GM23338 (cell line): Measurements from ENCODE around the gene SHISAL2A. TPM values are rescaled to one million over a fixed set of nuclear protein-coding genes. Genes with fewer than 3 reads are reported as not detected.

ENCODE experiments used
- ATAC-seq: fragments of 200-7000 bp; cut with Tn5 transposase; 3 replicates; pipeline ENCODE4 v1.9.1; 2020
- DNase-seq: peaks from one replicate; pipeline ENCODE4 v3.0.0-alpha.2; 2015; ENCODE audit warnings: low spot score
- H2AFZ ChIP-seq: fragments of 200-600 bp; sonication (generic); 2 replicates; pipeline ENCODE4 v1.8.0; 2016; ENCODE audit warnings: antibody characterized with exemption, mild to moderate bottlenecking, moderate library complexity
- H3F3A ChIP-seq: fragments of 200-600 bp; sonication (generic); replicated peaks from 2 replicates; pipeline ENCODE4 v1.8.0; 2017; ENCODE audit warnings: antibody characterized with exemption, mixed run types, low read depth
- H3K27ac ChIP-seq: fragments of 200-600 bp; sonication (generic); 2 replicates; pipeline ENCODE4 v1.6.1; 2016; ENCODE audit warnings: low read depth
- H3K27me3 ChIP-seq: fragments of 200-600 bp; sonication (generic); 2 replicates; pipeline ENCODE4 v1.8.0; 2016; ENCODE audit warnings: mild to moderate bottlenecking, mixed run types, moderate library complexity; ENCODE audit not compliant: insufficient read depth
- H3K36me3 ChIP-seq: fragments of 200-600 bp; sonication (generic); 2 replicates; pipeline ENCODE4 v1.8.0; 2016; ENCODE audit warnings: mild to moderate bottlenecking; ENCODE audit not compliant: insufficient read depth
- H3K4me1 ChIP-seq: fragments of 200-600 bp; sonication (generic); 2 replicates; pipeline ENCODE4 v1.8.0; 2016; ENCODE audit warnings: mild to moderate bottlenecking, moderate library complexity; ENCODE audit not compliant: insufficient read depth
- H3K4me2 ChIP-seq: fragments of 200-600 bp; sonication (generic); 2 replicates; pipeline ENCODE4 v1.7.1; 2017; ENCODE audit warnings: mixed run types
- H3K4me3 ChIP-seq: fragments of 200-600 bp; sonication (generic); 2 replicates; pipeline ENCODE4 v1.6.1; 2016; ENCODE audit warnings: mixed run types
- H3K79me2 ChIP-seq: fragments of 200-600 bp; sonication (generic); replicated peaks from 2 replicates; pipeline ENCODE4 v1.8.0; 2017; ENCODE audit warnings: mild to moderate bottlenecking; ENCODE audit not compliant: insufficient read depth
- H3K9me2 ChIP-seq: fragments of 200-600 bp; sonication (generic); 2 replicates; pipeline ENCODE4 v1.8.0; 2017; ENCODE audit not compliant: insufficient read depth
- H4K20me1 ChIP-seq: fragments of 200-600 bp; sonication (generic); replicated peaks from 2 replicates; pipeline ENCODE4 v1.8.0; 2017; ENCODE audit warnings: mild to moderate bottlenecking; ENCODE audit not compliant: insufficient read depth
- H3K27ac Mint-ChIP-seq: 2 replicates; pipeline ENCODE4 v1.8.0; 2020; ENCODE audit warnings: inconsistent platforms, mild to moderate bottlenecking, moderate library complexity, mixed read lengths
- H3K27me3 Mint-ChIP-seq: 3 replicates; pipeline ENCODE4 v1.8.0; 2022; ENCODE audit warnings: low read depth, mild to moderate bottlenecking, moderate library complexity, mixed read lengths, inconsistent platforms; ENCODE audit not compliant: insufficient read depth, poor library complexity
- H3K36me3 Mint-ChIP-seq: 3 replicates; pipeline ENCODE4 v1.8.0; 2021; ENCODE audit warnings: low read depth, mild to moderate bottlenecking, inconsistent platforms, moderate library complexity, mixed read lengths
- H3K4me1 Mint-ChIP-seq: 3 replicates; pipeline ENCODE4 v1.8.0; 2020; ENCODE audit warnings: mild to moderate bottlenecking, inconsistent platforms, mixed read lengths
- H3K4me3 Mint-ChIP-seq: 3 replicates; pipeline ENCODE4 v1.8.0; 2021; ENCODE audit warnings: moderate library complexity, mild to moderate bottlenecking, inconsistent platforms, mixed read lengths
- H3K9me3 Mint-ChIP-seq: 3 replicates; pipeline ENCODE4 v1.8.0; 2020; ENCODE audit warnings: moderate library complexity, mild to moderate bottlenecking, inconsistent platforms, mixed read lengths
- CREB1 ChIP-seq: fragments of 250-450 bp; sonication (Bioruptor Pico); IDR thresholded peaks from 2 replicates; pipeline ENCODE4 v1.5.0; 2020; ENCODE audit warnings: low read depth, mild to moderate bottlenecking, moderate library complexity
- EZH2 ChIP-seq: fragments of 200-600 bp; sonication (generic); IDR thresholded peaks from one replicate; pipeline ENCODE4 v1.8.0; 2017; ENCODE audit warnings: antibody characterized with exemption, mild to moderate bottlenecking, low read depth; ENCODE audit not compliant: unreplicated experiment
- JUNB ChIP-seq: IDR thresholded peaks from one replicate; pipeline ENCODE4 v1.6.1; 2016; ENCODE audit warnings: antibody characterized with exemption; ENCODE audit not compliant: unreplicated experiment
- NANOG ChIP-seq: IDR thresholded peaks from 2 replicates; pipeline ENCODE4 v1.6.1; 2016; ENCODE audit warnings: antibody characterized with exemption, borderline replicate concordance
- REST ChIP-seq: IDR thresholded peaks from one replicate; pipeline ENCODE4 v1.6.1; 2018; ENCODE audit warnings: antibody characterized with exemption; ENCODE audit not compliant: unreplicated experiment
- STAT1 ChIP-seq: IDR thresholded peaks from one replicate; pipeline ENCODE4 v1.6.1; 2016; ENCODE audit warnings: antibody characterized with exemption; ENCODE audit not compliant: unreplicated experiment
- ZNF114 ChIP-seq: fragments of 250-450 bp; sonication (Bioruptor Pico); IDR thresholded peaks from 2 replicates; pipeline ENCODE4 v1.5.0; 2020; ENCODE audit warnings: mild to moderate bottlenecking, moderate library complexity
- ZNF331 ChIP-seq: fragments of 250-450 bp; sonication (Bioruptor Pico); IDR thresholded peaks from 2 replicates; pipeline ENCODE4 v1.5.0; 2020; ENCODE audit warnings: low read depth, mild to moderate bottlenecking, moderate library complexity
- polyA plus RNA-seq: library from polyadenylated mRNA; unstranded; fragments of >200 nt; fragmentation: Nextera tagmentation; extraction: Ambion mirVana; gene quantifications from 2 replicates; pipeline ENCODE4 v1.2.1, GENCODE V29; 2016
- total RNA-seq: library from RNA; depleted of rRNA; stranded (reverse); fragments of >200 nt; shearing (Covaris generic); gene quantifications from 2 replicates; pipeline ENCODE4 v1.2.3, GENCODE V29; 2014

Gene SHISAL2A
- total and polyA plus RNA-seq, 2 experiments from 2014 or later, result 0.10 to 1.2 TPM

DNA sequence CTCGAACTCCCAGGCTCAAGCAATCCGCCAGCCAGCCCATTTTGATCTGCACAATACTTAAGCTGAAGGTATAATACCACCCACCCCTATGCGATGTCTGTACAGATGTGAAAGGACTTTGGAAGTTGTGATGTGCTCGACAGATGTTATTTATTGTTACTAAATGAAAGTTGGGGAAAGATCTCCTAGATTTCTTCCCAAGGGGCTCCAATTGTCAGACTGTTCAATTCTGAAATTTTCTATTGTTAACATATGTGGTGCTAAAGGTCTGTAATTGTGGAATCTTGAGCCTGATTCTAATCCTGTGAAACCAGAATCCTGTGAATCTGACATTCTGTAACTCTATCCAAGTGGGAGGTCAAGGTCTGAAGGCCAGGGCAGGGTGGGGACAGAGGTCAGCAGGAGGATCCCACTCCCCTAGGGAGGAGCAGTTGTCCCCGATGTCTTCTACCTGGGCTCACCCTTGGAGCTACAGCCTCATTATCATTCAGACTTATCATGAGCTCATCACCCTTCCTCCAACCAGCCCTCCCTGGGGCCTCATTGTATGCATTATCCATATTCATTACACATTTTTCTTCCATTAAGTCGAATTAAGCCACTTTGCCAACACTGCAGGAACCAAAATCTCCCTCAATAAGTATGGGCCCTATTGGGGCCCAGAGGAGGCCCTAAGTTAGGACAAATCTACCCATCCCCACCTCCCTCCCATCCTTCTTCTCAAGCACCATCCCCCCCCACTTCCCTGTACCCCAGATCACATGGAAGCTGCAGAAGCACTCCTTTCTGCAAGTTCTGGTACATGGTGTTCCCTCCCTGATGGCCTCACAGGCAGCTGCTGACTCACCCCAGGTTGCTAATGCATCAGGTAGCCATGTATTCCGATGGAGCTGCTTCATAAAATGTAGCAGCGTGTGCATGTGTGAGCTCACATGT lies 32.3 kb downstream of the SHISAL2A start:
- H3K4me1 ChIP-seq, result peaks cover 14% of the 10 kb centered on the region
- DNase-seq (no peak), ATAC-seq (no peak)
- no peak overlapping the region for H3K27ac Mint-ChIP-seq
- H3K9me2 ChIP-seq, result no peaks in the 10 kb centered on the region
- H3K27me3 ChIP-seq, result no peaks in the 10 kb centered on the region
- H3K9me3 Mint-ChIP-seq, result no peaks in the 10 kb centered on the region
- no peaks in the 10 kb centered on the region for H3K36me3 Mint-ChIP-seq
- no peak overlapping the region for H3K4me2 ChIP-seq
- peaks cover 33% of the 10 kb centered on the region for H3K4me1 Mint-ChIP-seq
- H4K20me1 ChIP-seq, result no peaks in the 10 kb centered on the region
- no peaks in the 10 kb centered on the region for H3F3A ChIP-seq
- no peak overlapping the region for H3K4me3 ChIP-seq
- no peaks in the 10 kb centered on the region for H3K36me3 ChIP-seq
- no peak overlapping the region for H3K4me3 Mint-ChIP-seq
- no peak for TF ChIP-seq STAT1
- TF ChIP-seq NANOG, result no peak
- TF ChIP-seq ZNF331 (CRISPR knock-in tag), result no peak
- no peak for TF ChIP-seq CREB1
- peaks cover 8% of the 10 kb centered on the region for H3K27me3 Mint-ChIP-seq
- H3K27ac ChIP-seq, result no peak overlapping the region
- H3K79me2 ChIP-seq, result no peaks in the 10 kb centered on the region
- 0 out of 2 replicates have a peak overlapping the region, but pooled peaks have one; percentile 38 for H2AFZ ChIP-seq

- Mint-ChIP-seq H3K4me3 (no peak overlapping the region), H3K27ac (no peak overlapping the region), H3K27me3 (peaks cover 10% of the 10 kb centered on the region), H3K4me1 (peaks cover 27% of the 10 kb centered on the region), H3K9me3 (no peaks in the 10 kb centered on the region), H3K36me3 (no peaks in the 10 kb centered on the region)
- Histone ChIP-seq H3K79me2 (no peaks in the 10 kb centered on the region), H3K4me2 (no peak overlapping the region), H2AFZ (no peak overlapping the region), H3K4me3 (no peak overlapping the region), H3K9me2 (no peaks in the 10 kb centered on the region), H4K20me1 (no peaks in the 10 kb centered on the region), H3K27ac (no peak overlapping the region), H3K36me3 (no peaks in the 10 kb centered on the region), H3K27me3 (no peaks in the 10 kb centered on the region), H3F3A (no peaks in the 10 kb centered on the region), H3K4me1 (peaks cover 11% of the 10 kb centered on the region)
- no peak for ATAC-seq
- TF ChIP-seq ZNF114 (no peak), JUNB (no peak), REST (no peak), EZH2 (no peak)
- no peak for DNase-seq
Measured at GRCh38 chr1:52667290-52667689, 34.3 kb downstream of the SHISAL2A start.
